Mesenchymal stem cell (in vitro differentiated cells and primary cell): ENCODE measurements around the gene AEN.

Experiments used
- DNase-seq: peaks from one replicate; pipeline ENCODE4 v3.0.0-alpha.2; 2013
- H2AFZ ChIP-seq: one replicate; pipeline ENCODE4 v1.6.1; 2013; ENCODE audit warnings: low read depth, mild to moderate bottlenecking, control low read depth, inconsistent platforms, low read length, moderate library complexity
- H2AK5ac ChIP-seq: 2 replicates; pipeline ENCODE4 v1.6.1; 2013; ENCODE audit warnings: low read length, moderate library complexity, mild to moderate bottlenecking, inconsistent platforms; ENCODE audit not compliant: severe bottlenecking
- H2BK120ac ChIP-seq: one replicate; pipeline ENCODE4 v1.6.1; 2013; ENCODE audit warnings: low read depth, mild to moderate bottlenecking, inconsistent platforms, low read length, moderate library complexity
- H2BK12ac ChIP-seq, 2 experiments: one replicate each; pipeline ENCODE4 v1.6.1; 2013; ENCODE audit warnings: inconsistent platforms in 2 of 2, low read length in 2 of 2, mild to moderate bottlenecking in 2 of 2, moderate library complexity in 2 of 2, control low read depth in 1 of 2
- H2BK15ac ChIP-seq: one replicate; pipeline ENCODE4 v1.6.1; 2013; ENCODE audit warnings: mild to moderate bottlenecking, low read depth, inconsistent platforms; ENCODE audit not compliant: poor library complexity, severe bottlenecking
- H2BK5ac ChIP-seq: 2 replicates; pipeline ENCODE4 v1.6.1; 2013; ENCODE audit warnings: low read depth, mild to moderate bottlenecking, low read length, control low read depth, inconsistent platforms; ENCODE audit not compliant: poor library complexity, severe bottlenecking
- H3K14ac ChIP-seq, 2 experiments: one replicate each; pipeline ENCODE4 v1.6.1; 2013; ENCODE audit warnings: inconsistent platforms in 2 of 2, low read length in 2 of 2, control low read depth in 1 of 2, mild to moderate bottlenecking in 1 of 2, moderate library complexity in 1 of 2
- H3K18ac ChIP-seq, 2 experiments: one replicate each; pipeline ENCODE4 v1.6.1; 2013; ENCODE audit warnings: inconsistent platforms in 2 of 2, low read length in 2 of 2, control low read depth in 1 of 2, low read depth in 1 of 2, mild to moderate bottlenecking in 1 of 2
- H3K23ac ChIP-seq, 2 experiments: one replicate each; pipeline ENCODE4 v1.6.1; 2013; ENCODE audit warnings: inconsistent platforms in 2 of 2, low read length in 2 of 2, mild to moderate bottlenecking in 2 of 2, moderate library complexity in 2 of 2, control low read depth in 1 of 2
- H3K27ac ChIP-seq: 2 replicates; pipeline ENCODE4 v1.5.1; 2013; ENCODE audit warnings: mild to moderate bottlenecking, moderate library complexity, low read length, control low read depth, inconsistent platforms; ENCODE audit not compliant: poor library complexity, severe bottlenecking
- H3K27me3 ChIP-seq, 2 experiments: 2 replicates each; pipeline versions ENCODE4 v1.6.1 to v1.7.0; 2013; ENCODE audit warnings: low read length in 2 of 2, mild to moderate bottlenecking in 2 of 2, moderate library complexity in 2 of 2, control low read depth in 1 of 2, inconsistent platforms in 1 of 2; ENCODE audit not compliant: control insufficient read depth in 1 of 2, insufficient read depth in 1 of 2
- H3K36me3 ChIP-seq, 2 experiments: 2 replicates each; pipeline versions ENCODE4 v1.6.1 to v1.7.0; 2013; ENCODE audit warnings: low read length in 2 of 2, control low read depth in 1 of 2, inconsistent platforms in 1 of 2, low read depth in 1 of 2, mild to moderate bottlenecking in 1 of 2; ENCODE audit not compliant: insufficient read depth in 2 of 2, control insufficient read depth in 1 of 2
- H3K4ac ChIP-seq, 2 experiments: one replicate each; pipeline ENCODE4 v1.6.1; 2013; ENCODE audit warnings: inconsistent platforms in 2 of 2, low read length in 2 of 2, mild to moderate bottlenecking in 2 of 2, moderate library complexity in 2 of 2, control low read depth in 1 of 2, low read depth in 1 of 2
- H3K4me1 ChIP-seq: 2 replicates; pipeline ENCODE4 v1.6.1; 2013; ENCODE audit warnings: low read depth, low read length, control low read depth; ENCODE audit not compliant: control insufficient read depth, insufficient read depth
- H3K4me2 ChIP-seq: 2 replicates; pipeline ENCODE4 v1.6.1; 2013; ENCODE audit warnings: low read length, mild to moderate bottlenecking, inconsistent platforms; ENCODE audit not compliant: poor library complexity, severe bottlenecking
- H3K4me3 ChIP-seq, 2 experiments: 2 replicates each; pipeline versions ENCODE4 v1.5.1 to v1.7.0; 2013; ENCODE audit warnings: low read length in 2 of 2, mild to moderate bottlenecking in 2 of 2, control low read depth in 1 of 2, low read depth in 1 of 2; ENCODE audit not compliant: insufficient read depth in 1 of 2
- H3K79me1 ChIP-seq: replicated peaks from 2 replicates; pipeline ENCODE4 v1.6.1; 2013; ENCODE audit warnings: mild to moderate bottlenecking, control low read depth, low read length, inconsistent platforms; ENCODE audit not compliant: poor library complexity, severe bottlenecking
- H3K9ac ChIP-seq: 2 replicates; pipeline ENCODE4 v1.7.0; 2013; ENCODE audit warnings: mild to moderate bottlenecking, low read length, moderate library complexity
- H3K9me3 ChIP-seq: 2 replicates; pipeline ENCODE4 v1.7.0; 2013; ENCODE audit warnings: mild to moderate bottlenecking, low read length; ENCODE audit not compliant: control insufficient read depth
- H4K8ac ChIP-seq: one replicate; pipeline ENCODE4 v1.6.1; 2013; ENCODE audit warnings: inconsistent platforms, mild to moderate bottlenecking, low read length, moderate library complexity
- H4K91ac ChIP-seq: one replicate; pipeline ENCODE4 v1.6.1; 2013; ENCODE audit warnings: mild to moderate bottlenecking, low read length, inconsistent platforms
- WGBS: methylation state at CpG from one replicate; pipeline ENCODE4 v1.1.7; 2013; ENCODE audit warnings: mixed read lengths; 5-methylcytosine and 5-hydroxymethylcytosine counted together

AEN gene

DNA sequence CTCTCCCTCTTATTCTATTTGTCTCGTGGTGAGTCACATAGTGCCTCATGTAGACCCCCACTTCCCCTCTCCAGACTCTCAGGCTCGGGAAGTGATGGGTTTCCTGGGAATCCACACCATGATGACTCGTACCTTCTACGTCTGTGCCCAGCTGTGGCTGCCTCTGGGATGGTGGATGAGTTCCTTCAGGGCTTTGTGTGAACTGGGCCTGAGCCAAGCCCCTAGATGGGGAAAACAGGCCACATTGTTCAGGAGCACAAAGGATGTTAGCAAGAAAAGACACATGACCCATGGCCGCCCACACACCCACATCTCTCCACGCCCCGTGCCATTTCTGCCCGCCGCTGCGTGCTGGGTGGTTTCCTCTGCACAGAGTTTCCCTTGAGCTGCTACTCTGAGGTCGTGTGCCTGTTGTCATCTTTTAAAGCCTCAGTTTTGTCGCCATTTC, 28.2 kb downstream of the AEN start:
- Histone ChIP-seq H3K18ac (no peak overlapping the region), H3K79me1 (no peaks in the 10 kb centered on the region), H2BK15ac (no peak overlapping the region), H2AFZ (peak overlapping the region; percentile 1), H3K4me3 (no peak overlapping the region), H3K27ac (no peak overlapping the region), H2BK5ac (no peak overlapping the region), H3K4me1 (peaks cover 11% of the 10 kb centered on the region), H3K23ac (no peak overlapping the region), H3K4me2 (no peak overlapping the region), H4K91ac (no peak overlapping the region), H4K8ac (no peak overlapping the region), H2BK120ac (no peak overlapping the region), H3K14ac (no peak overlapping the region), H3K36me3 (no peaks in the 10 kb centered on the region), H3K4ac (no peak overlapping the region), H3K9me3 (no peaks in the 10 kb centered on the region), H3K9ac (no peak overlapping the region), H2BK12ac (no peak overlapping the region), H3K27me3 (no peaks in the 10 kb centered on the region), H2AK5ac (no peak overlapping the region)
- 37% methylated on average over 12 of the region's 12 CpGs for WGBS
- peak; percentile 90 for DNase-seq

DNA sequence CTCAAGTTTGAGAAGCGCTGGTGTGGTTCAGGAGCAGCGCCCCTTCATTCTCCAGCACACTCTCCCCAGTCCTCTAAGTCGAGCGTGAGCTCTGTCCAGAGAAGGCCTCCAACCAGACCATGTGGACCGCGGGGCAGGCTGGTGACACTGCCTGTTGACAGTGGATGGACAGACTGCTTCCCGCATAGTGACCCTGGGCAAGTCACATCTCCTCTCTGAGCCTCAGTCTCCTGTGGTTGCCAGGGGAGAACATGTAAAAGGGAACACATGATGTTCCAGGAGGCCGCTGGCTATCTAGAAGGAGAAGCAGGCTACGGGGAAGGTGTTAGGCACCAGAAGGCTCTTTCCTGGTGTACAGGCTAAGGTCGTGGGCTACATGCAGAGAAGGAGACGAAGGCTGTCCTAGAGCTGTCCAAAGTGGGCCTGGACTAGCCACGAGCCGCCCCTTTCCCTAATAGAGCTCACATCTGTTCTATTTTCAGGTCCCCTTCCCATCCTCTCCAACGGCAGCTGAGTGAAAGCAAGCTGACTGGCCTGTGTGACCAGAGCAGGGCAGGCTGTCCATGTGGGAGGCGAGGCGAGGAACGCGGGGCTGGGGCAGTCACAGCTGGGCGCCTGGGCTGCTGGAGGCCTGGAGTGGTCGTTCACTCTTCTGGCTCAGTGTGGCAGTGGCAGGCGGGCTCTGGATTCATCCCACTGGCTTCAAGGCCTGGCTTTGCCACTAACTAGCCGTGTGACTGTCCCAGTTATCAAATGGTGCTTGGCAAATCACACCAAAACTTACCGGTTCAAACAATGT, 28.8 kb downstream of the AEN start:
- Histone ChIP-seq H2AFZ (no peak overlapping the region), H3K79me1 (no peaks in the 10 kb centered on the region), H3K14ac (no peak overlapping the region), H2BK120ac (no peak overlapping the region), H3K4ac (peak overlapping the region in 1 of 2 experiments; percentile 15), H3K4me3 (no peak overlapping the region), H3K9ac (no peak overlapping the region), H4K91ac (peak overlapping the region; percentile 1), H3K4me2 (no peak overlapping the region), H3K4me1 (peaks cover 11% of the 10 kb centered on the region), H3K27me3 (no peaks in the 10 kb centered on the region), H3K27ac (no peak overlapping the region), H3K18ac (peak overlapping the region in 1 of 2 experiments; percentile 49), H3K36me3 (no peaks in the 10 kb centered on the region), H2BK15ac (no peak overlapping the region), H4K8ac (no peak overlapping the region), H2BK5ac (no peak overlapping the region), H2BK12ac (peak overlapping the region in 1 of 2 experiments; percentile 52), H3K23ac (no peak overlapping the region), H3K9me3 (no peaks in the 10 kb centered on the region), H2AK5ac (no peak overlapping the region)
- no peak for DNase-seq
- WGBS = 86% methylated on average over 23 of the region's 23 CpGs

DNA sequence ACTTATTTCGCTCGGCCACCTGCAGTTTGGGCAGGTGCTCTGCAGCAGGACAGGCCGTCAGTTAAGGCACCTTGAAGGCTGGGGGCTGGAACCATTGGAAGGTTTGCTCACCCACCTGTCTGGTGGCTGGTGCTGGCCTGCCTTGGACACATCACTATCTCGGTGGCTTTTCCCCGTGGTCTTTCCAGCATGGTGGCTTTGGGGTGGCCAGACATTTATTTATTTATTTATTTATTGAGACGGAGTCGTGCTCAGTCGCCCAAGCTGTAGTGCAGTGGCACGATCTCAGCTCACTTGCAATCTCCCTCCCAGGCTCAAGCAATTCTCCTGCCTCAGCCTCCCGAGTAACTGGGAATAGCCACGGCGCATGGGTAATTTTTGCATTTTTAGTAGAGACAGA, 29.4 kb downstream of the AEN start:
- H3K36me3 ChIP-seq = no peaks in the 10 kb centered on the region
- H3K27ac ChIP-seq = no peak overlapping the region
- no peak overlapping the region for H3K9ac ChIP-seq
- H3K4me1 ChIP-seq = peaks cover 11% of the 10 kb centered on the region
- H2BK12ac ChIP-seq = no peak overlapping the region
- no peak overlapping the region for H3K4ac ChIP-seq
- no peak overlapping the region for H3K4me3 ChIP-seq
- no peak overlapping the region for H3K23ac ChIP-seq
- H3K27me3 ChIP-seq = no peaks in the 10 kb centered on the region
- H4K8ac ChIP-seq = no peak overlapping the region
- no peak overlapping the region for H2BK5ac ChIP-seq
- no peak overlapping the region for H3K18ac ChIP-seq
- H2BK15ac ChIP-seq = no peak overlapping the region
- no peak overlapping the region for H2AFZ ChIP-seq
- H3K14ac ChIP-seq = no peak overlapping the region
- H2BK120ac ChIP-seq = no peak overlapping the region
- 97% methylated on average over 12 of the region's 12 CpGs for WGBS
- H4K91ac ChIP-seq = no peak overlapping the region
- H2AK5ac ChIP-seq = no peak overlapping the region
- H3K4me2 ChIP-seq = no peak overlapping the region
- no peak for DNase-seq
- no peaks in the 10 kb centered on the region for H3K79me1 ChIP-seq
- H3K9me3 ChIP-seq = no peaks in the 10 kb centered on the region

DNA sequence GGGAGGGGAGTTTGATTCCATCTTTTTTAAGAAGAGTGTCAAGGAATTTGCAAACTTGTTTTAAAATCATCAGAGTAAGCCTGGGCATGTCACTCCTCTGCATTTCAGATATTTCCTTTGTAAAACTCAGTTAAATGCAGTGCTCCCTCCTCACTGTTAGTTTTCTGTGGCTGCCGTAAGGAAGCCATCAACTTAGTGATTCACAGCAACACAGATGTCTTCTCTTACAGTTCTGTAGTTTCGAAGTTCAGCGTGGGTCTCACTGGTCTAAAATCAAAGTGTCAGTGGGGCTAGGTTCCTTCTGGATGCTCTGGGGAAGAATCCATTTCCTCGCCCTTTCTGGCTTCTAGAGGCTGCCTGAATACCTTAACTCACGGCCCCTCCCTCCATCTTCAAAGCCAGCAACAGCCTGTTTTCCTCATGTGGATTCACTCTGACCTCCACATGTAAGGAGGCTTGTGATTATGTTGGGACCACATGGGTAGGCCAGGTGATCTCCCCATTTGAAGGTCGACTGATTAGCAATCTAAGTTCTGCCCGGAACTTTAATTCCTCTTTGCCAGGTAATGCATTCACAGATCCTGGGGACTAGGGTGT, 30.1 kb downstream of the AEN start:
- Histone ChIP-seq H2BK15ac (no peak overlapping the region), H3K4me3 (no peak overlapping the region), H3K4me1 (peaks cover 11% of the 10 kb centered on the region), H2BK5ac (no peak overlapping the region), H4K8ac (no peak overlapping the region), H3K79me1 (no peaks in the 10 kb centered on the region), H3K14ac (no peak overlapping the region), H2AK5ac (no peak overlapping the region), H3K9me3 (no peaks in the 10 kb centered on the region), H3K27ac (no peak overlapping the region), H3K23ac (no peak overlapping the region), H3K18ac (no peak overlapping the region), H3K36me3 (no peaks in the 10 kb centered on the region), H3K9ac (no peak overlapping the region), H2BK120ac (no peak overlapping the region), H3K27me3 (peaks cover 3 to 5% of the 10 kb centered on the region in 2 experiments), H2AFZ (no peak overlapping the region), H4K91ac (no peak overlapping the region), H3K4ac (no peak overlapping the region), H3K4me2 (no peak overlapping the region), H2BK12ac (no peak overlapping the region)
- DNase-seq = no peak
- WGBS = 63% methylated on average over 4 of the region's 7 CpGs
